NOMO-1 treated with DMSO at 0.1 percent for 48 hours (cell line): ENCODE results near the gene DST.

Experiments
- DNase-seq: peaks from one replicate; lab custom pipeline; 2025; ENCODE audit not compliant: unreplicated experiment; lab: John Stamatoyannopoulos, UW

The DST gene

DNA sequence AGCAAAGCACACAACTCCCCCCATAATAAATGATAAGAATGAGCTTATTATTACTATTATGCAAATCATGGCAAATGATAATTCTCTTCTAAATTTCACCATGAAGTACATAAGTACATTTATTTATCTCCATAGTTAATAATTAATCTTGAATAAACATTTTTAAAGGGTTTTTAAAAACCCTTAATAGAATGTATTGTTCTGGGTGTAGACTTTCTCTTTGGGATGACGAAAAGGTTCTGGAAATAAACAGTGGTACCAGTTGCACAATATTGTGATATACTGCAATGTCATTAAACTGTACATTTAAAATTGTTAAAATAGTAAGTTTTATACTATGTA lies 18.0 kb downstream of the DST start:
- no peak for DNase-seq

GRCh38 chr6:56624046-56624727 lies 18.5 kb downstream of the DST start:
- no peak for DNase-seq

GRCh38 chr6:56620229-56620868 lies 22.3 kb downstream of the DST start:
- peak; percentile 29 for DNase-seq

- no peak for DNase-seq
Measured at GRCh38 chr6:56618050-56618449, 24.6 kb downstream of the DST start.

DNA sequence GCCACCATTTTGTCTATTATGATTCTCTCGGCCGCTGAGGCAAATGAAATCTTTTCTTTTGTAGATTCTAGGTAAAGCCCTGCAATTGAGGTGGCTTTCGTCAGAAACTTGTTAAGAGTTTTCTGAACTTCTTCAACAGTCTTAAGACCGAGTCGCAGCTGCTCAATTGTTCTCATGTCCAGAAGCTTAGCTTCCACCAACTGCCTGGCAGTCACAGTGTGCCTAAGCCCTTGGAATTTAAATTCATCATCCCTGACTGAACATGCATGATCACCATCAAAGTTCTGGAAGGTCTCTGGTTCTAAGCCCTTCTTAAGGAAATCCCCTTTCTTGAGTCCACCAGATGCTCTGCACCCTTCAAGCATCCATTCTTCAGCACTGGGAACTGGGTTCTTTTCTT lies 25.7 kb downstream of the DST start:
- no peak for DNase-seq

DNA sequence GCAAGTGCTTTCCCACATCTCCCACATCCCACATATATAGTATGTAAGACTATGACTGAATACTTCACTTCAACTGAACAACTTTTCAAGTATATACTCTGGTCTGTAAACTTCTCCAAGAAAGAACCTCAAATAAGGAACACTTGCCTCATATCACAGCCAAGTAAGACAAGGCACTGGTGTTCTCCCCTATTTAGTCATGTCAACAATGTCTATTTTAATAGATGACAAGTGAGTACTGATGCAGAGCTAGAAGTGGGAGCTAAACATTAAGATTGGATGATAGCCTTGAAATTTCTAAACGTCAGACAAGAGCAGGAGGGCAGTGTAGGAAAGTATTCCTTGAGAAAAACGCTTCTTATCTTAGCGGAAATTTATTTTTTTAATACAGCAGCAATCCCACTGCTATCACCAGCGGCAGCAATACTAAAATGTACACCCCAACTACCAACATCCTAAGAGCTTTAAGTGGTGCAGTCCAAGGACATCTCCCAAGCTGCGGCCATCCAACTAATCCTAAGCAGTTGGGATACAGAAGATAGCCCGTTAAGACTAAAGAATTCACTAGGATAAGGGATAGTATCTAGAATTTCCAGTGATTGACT lies 29.3 kb downstream of the DST start:
- DNase-seq = no peak

DNA sequence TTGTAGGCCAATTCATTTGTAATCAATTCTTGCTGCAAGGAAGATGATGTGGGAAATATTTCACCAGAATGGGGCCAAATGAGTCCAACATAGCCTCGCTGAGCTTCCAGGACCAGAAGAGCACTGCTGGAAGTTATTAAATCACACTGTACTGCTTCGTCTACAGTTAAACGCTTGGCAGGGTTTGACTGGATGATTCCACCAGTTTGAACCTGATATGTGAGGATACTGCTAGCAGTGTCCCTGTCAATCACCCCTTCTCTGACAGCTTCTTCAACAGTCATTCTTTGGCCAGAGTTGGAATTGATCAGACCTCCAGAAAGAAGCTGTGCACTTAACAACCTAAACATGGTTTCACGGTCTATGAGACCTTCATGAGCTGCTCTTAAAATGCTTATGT lies 34.4 kb downstream of the DST start:
- no peak for DNase-seq

- DNase-seq = no peak
Measured at GRCh38 chr6:56607111-56607752, 35.5 kb downstream of the DST start.

DNA sequence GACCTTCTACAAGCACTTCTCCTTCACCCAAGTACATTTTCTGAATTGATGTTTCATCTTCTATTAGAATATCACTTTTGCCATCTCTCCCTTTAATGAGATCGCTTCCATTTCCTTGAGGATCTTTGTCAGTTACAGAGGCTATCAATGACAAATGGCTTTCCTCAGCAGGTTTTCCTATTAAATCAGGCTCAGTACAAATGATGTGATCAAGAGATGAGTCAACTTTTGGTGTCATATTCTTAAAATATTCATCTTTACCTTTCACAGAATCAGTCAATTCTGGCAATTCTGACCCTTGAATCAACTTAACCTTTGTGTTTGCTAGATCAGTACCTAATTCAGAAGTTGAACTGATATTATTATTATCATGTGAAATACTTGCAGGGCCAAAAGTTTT lies 37.3 kb downstream of the DST start:
- no peak for DNase-seq

GRCh38 chr6:56604186-56604585 lies 38.5 kb downstream of the DST start:
- no peak for DNase-seq

DNA sequence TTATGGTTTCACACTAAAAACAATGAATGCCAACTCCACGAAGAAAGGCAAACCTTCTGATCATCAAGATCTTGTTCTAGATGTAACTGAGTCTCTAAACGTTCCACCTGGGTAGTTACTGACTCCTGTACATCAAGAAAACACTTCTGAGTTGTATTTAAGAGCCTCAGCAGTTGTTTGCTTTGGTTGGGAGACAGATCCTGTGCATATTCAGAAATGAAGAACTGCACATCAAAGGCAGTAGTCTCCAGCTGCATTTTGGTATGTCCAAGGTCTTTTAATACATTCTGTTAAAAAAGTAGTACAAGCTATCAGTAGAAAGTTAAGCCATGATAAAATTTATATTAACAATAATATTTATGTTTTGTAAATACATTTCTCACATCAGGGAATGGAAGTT lies 41.3 kb downstream of the DST start:
- DNase-seq = no peak

DNA sequence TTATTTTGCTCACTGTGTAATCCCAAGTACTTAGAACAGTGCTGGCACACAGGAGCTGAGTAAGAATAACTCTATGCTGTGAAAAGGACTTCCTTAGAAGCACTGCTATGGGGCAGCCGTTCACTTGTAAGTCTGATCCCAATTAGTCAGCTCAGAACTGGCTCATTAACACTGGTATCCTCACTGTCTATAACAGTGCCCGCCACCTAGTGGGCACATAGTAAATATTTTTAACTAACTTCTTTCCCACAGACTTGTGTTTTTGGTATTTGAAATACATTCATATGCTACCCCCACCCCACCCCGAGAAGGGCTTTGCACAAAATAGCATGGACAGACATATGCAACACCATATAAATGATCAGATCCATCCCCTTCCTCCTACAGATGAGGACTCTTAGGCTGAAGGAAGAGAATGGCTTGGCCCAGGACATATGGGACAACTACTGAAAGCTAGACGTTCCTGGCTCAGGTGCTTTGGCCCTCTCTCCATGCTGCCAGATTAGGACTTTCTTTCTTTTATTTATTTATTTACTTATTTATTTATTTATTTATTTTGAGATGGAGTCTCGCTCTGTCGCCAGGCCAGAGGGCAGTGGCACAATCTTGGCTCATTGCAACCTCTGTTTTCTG lies 47.1 kb downstream of the DST start:
- DNase-seq = peak; percentile 81

GRCh38 chr6:56594699-56595098 lies 48.0 kb downstream of the DST start:
- DNase-seq = no peak

GRCh38 chr6:56593801-56594318 lies 48.8 kb downstream of the DST start:
- peak; percentile 93 for DNase-seq

GRCh38 chr6:56582236-56582635 lies 60.5 kb downstream of the DST start:
- DNase-seq = peak; percentile 2

GRCh38 chr6:56581296-56581925 lies 61.3 kb downstream of the DST start:
- DNase-seq = no peak

DNA sequence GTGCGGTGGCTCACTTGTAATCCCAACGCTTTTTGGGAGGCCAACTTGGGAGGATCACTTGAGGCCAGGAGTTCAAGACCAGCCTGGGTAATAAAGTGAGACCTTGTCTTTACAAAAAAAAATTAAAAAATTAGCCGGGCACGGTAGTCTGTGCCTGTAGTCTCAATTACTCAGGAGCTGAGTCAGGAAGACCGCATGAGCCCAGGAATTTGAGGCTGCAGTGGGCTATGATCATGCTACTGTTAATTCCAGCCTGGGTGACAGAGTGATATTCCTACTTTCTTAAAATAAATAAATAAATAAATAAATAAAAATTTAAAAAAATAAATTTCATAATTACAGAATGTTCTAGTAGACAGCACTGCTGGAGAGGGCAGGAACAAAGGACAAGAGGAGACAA lies 62.4 kb downstream of the DST start:
- DNase-seq = no peak

- DNase-seq = no peak
Measured at GRCh38 chr6:56579155-56579851, 63.4 kb downstream of the DST start.

DNA sequence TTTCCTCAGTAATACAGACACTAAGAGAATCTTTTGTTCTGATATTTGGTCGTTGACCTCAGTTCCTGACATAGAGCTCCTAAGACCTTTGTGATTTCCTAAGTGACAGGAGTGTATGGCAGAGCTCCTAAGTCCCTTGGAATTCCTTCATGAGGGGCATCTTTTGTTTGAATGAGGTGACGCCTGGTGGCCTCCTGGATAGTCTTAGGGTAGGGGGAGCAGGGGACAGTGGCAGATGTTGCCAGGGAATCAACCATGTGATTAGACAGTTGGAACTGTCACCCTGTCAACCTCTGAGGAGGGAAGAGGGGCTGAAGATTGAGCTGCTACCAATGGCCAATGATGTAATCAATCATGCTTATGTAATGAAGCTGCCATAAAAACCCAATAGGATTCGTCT lies 67.0 kb downstream of the DST start:
- DNase-seq = no peak

- no peak for DNase-seq
Measured at GRCh38 chr6:56574292-56574691, 68.4 kb downstream of the DST start.
